A549 treated with RU486 at 1 μM for 4 hours (cell line): Measurements from ENCODE around the gene OR2A5. TPM values are rescaled to one million over a fixed set of nuclear protein-coding genes. Genes with fewer than 3 reads are reported as not detected.

Experiments used
- total RNA-seq: library from RNA; stranded (reverse); fragments of 200-300 nt; extraction: Qiagen RNA extraction; gene quantifications from 5 replicates; pipeline ENCODE4 v1.2.3, GENCODE V29; 2022; ENCODE audit warnings: low read depth

Gene OR2A5
- total RNA-seq, result not detected in 5 replicates

GRCh38 chr7:144048648-144049047, at the start of gene OR2A5:
OR2A5 (plus strand) TSS chr7:144048948; CDS start chr7:144050402, 1,454 bp downstream.

GRCh38 chr7:144000020-144000419, 48.7 kb upstream of the OR2A5 start, which contains the start of gene OR6B1:
OR6B1 (plus strand) TSS chr7:144000320; CDS start chr7:144003997, 3,677 bp downstream.

GRCh38 chr7:144069511-144069910, 20.8 kb downstream of the OR2A5 start, which contains the start of gene OR2A25:
OR2A25 (plus strand) TSS chr7:144069811; CDS start chr7:144074220, 4,409 bp downstream.

GRCh38 chr7:144085978-144086377, 37.2 kb downstream of the OR2A5 start, which contains the start of gene OR2A12:
OR2A12 (plus strand) TSS chr7:144086278; CDS start chr7:144095108, 8,830 bp downstream.

Other genes with a start within 250 kb of the OR2A5 start
- gene TCAF1, start 146.8 kb upstream of the OR2A5 start, total RNA-seq, result 12.6 to 20.3 TPM (median 19.5 TPM) in 5 replicates
- not detected in 5 replicates for gene OR2F2, start 113.7 kb upstream of the OR2A5 start, total RNA-seq
- not detected in 5 replicates for gene OR2F1, start 94.1 kb upstream of the OR2A5 start, total RNA-seq
- not detected in 5 replicates for gene OR6B1, start 48.6 kb upstream of the OR2A5 start, total RNA-seq
- gene OR2A25, start 20.9 kb downstream of the OR2A5 start, total RNA-seq, result not detected in 5 replicates
- gene OR2A12, start 37.3 kb downstream of the OR2A5 start, total RNA-seq, result not detected in 5 replicates
- gene OR2A2, start 60.6 kb downstream of the OR2A5 start, total RNA-seq, result not detected in 5 replicates
- gene OR2A14, start 74.2 kb downstream of the OR2A5 start, total RNA-seq, result not detected in 5 replicates
- 0.05 TPM in 1 of 5 replicates, not detected in the others for gene CTAGE4, start 134.5 kb downstream of the OR2A5 start, total RNA-seq
- 0.22 to 0.59 TPM (median 0.26 TPM) in 5 replicates for gene ARHGEF35, start 146.9 kb downstream of the OR2A5 start, total RNA-seq
- gene OR2A42, start 190.7 kb downstream of the OR2A5 start, total RNA-seq, result not detected in 5 replicates
- not detected in 5 replicates for gene OR2A7, start 215.8 kb downstream of the OR2A5 start, total RNA-seq
- gene CTAGE8, start 220.3 kb downstream of the OR2A5 start, total RNA-seq, result 0.12 TPM in 1 of 5 replicates, not detected in the others